Activated CD4-positive, CD25-positive, alpha-beta regulatory T cell treated with anti-CD3 and anti-CD28 coated beads, Interleukin-2, amount 50 U/mL, for 16 hours (primary cell): ENCODE data around the gene HIP1.
"Not testable (repeated sequence)": the region's sequence is repeated elsewhere in the genome, so short reads cannot be mapped to it uniquely, and the experiment has no call there.

ENCODE experiments used
- DNase-seq: peaks from one replicate; pipeline ENCODE4 v3.0.0-alpha.2; 2020; ENCODE audit warnings: low read depth, low spot score

Gene HIP1

DNA sequence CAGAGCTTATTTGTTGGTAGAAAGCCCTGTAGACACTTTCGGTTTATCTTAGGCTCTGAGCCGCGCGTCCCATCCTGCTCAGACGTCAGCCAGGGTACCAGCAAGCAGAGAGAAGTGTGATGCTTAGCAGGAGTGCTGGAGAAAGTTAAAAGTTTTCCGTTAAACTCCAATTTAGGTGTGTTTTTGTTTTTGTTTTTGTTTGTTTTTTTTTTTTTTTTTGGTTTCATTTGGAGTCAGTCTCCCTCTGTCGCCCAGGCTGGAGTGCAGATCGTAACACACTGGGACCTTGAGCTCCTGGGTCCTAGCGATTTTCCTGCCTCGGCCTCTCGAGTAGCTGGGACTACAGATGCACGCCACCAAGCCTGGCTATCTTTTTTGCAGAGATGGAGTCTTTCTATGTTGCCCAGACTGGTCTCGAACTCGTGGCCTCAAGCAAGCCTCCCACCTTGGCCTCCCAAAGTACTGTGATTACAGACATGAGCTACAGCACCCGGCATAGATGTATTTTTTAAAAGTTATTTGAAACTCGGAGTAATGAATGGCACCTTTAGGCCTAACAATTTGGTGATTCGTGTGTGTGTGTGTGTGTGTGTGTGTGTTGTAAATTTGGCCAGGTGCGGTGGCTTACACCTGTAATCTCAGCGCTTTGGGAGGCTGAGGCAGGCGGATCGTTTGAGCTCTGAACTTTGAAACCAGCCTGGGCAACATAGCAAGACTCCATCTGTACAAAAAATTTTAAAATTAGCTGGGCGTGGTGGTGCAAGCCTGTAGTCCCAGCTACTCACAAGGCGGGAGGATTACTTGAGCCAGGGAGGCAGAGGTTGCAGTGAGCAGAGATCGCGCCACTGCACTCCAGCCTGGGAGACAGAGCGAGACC is 1.3 kb upstream of the HIP1 start:
- no peak for DNase-seq

DNA sequence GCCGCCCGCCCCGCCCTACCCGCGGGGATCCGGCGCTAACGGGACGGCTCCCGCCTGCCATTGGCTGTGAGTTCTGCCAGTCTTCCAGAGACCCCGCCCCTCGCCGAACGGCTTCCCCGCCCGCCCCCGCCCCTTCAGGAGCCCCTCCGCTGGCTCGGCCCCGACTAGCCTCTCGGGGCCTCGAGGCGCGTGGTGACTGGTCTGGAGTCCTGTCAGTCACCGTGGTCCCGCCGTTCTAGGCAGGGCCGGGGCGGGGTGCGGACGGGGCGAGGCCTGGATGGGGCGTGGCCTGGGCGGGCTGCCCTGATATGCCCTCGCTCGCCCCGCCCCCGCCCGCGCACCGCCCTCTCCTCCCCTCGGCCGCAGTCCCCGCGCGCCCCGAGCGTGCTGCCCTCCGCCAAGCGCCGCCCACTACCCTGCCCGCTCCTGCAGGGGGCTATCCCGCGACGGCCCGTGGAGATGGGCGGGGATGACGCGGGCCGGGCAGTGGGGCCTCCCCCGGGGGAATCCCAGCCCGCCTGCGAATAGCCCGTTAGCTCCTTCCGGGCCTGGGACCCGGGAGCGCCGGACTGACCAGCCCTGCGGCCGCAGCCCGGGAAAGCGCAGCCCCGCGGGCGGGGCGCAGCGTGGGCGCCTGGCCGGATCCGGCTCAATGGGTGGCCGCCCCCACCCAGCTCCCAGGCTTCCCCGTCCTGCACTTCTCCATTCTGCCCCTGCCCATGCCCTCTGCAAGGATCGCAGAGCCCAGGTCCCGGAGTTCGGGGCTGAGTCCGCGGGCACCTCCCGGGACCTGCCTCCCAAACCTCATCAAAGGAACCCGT is 444 bp upstream of the HIP1 start:
- DNase-seq: peak; percentile 98

DNA sequence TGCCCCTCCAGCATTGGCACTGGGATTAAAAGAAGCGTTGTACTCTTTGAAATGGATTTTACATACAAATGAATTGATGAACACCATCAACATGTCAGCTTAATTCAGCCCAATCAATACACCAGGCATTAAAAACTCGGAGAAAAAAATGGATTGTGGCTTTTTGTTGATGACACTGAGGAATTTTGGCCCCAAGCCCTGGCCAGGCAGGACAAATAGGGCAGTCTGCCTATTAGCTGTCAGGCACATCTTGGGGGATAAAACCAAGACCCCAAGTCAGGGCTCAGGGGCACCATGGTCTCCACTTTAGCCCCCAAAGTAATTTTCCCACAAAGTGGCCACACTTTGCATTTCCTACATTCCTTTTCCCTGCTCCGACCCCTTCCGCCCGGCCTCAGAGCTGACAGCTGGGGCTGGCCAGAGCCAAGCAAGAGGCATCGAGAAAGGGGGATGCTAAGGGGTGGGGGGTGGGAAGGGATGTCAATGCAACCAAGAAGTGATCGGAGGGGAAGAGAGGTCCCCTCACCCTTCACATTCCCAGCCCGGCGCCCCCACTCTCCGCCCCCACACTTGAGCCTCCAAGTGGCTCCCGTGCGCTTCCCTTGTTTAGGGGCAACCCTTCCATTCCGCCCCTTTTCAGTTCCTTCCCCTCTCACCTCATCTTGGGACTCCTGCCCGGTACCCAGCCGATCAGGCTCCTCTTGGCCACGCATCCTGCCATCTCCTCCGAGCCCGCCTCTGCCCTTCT is 711 bp downstream of the HIP1 start:
- DNase-seq: no peak

DNA sequence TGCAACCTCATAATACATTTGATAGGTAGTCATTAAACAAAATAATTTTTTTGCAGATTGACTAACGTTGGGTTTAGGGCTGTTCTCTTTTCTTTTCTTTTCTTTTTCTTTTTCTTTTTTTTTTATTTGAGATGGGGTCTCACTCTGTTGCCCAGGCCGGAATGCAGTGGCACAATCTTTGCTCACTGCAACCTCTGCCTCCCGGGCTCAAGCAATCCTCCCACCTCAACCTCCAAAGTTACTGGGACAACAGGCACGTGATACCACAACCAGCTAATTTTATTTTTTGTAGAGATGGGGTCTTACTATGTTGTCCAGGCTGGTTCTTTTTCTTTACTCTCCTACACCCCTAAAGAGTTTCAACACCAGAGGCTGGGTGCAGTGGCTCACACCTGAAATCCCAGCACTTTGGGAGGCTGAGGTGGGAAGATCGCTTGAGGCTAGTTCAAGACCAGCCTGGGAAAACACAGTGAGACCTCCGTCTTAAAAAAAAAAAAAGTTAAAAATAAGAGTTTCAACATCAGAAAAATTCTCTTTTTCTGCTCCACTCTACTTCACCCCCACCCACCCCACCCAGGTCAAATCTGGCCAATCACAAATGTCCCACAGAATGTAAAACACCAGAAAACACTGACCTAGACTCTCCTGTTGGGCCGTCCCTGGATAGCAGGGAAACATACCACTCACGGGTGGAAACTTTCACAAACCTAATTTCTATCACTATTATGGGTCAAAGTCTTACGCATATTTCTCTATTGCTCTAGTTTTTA is 3.0 kb downstream of the HIP1 start:
- DNase-seq: no peak

DNA sequence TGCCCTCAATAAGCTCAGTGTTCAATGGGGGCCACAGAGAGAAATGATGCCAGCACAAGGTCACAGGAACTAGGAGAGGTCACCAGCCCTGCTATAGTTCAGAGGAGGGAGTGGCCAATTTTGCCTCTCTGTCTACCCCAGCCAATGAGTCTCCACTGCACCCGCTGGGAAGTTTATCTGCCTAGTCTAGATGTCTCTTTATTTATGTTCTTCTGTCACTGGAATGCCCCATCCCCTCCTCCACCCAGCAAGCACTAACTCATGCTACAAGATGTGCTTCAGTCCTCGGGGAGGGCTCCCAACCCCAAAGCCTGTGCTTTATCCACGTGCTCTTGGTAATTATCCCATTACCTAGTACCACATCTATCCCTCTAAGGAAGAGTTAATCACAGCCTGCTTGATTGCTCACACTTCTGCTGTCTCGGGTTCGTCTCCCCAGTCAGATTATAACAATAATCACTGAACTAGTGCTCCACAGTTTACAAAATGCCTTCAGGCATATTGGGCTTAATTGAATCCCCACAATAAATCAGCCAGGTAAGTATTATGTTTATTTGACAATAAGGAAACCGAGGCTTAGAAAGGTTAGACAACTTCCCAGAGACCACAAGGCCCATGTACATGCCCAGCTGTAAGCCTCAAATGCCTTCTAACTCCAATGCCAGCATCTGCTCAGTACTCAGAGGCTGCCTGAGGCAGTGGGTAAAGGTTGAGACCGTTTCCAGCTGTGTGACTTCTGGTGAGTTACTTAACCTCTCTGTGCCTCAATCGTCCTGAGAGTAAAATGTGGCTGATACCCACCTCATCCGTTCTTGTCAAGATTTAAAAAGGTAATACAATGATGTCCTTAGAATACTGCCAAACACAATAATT is 3.9 kb downstream of the HIP1 start:
- no peak for DNase-seq

DNA sequence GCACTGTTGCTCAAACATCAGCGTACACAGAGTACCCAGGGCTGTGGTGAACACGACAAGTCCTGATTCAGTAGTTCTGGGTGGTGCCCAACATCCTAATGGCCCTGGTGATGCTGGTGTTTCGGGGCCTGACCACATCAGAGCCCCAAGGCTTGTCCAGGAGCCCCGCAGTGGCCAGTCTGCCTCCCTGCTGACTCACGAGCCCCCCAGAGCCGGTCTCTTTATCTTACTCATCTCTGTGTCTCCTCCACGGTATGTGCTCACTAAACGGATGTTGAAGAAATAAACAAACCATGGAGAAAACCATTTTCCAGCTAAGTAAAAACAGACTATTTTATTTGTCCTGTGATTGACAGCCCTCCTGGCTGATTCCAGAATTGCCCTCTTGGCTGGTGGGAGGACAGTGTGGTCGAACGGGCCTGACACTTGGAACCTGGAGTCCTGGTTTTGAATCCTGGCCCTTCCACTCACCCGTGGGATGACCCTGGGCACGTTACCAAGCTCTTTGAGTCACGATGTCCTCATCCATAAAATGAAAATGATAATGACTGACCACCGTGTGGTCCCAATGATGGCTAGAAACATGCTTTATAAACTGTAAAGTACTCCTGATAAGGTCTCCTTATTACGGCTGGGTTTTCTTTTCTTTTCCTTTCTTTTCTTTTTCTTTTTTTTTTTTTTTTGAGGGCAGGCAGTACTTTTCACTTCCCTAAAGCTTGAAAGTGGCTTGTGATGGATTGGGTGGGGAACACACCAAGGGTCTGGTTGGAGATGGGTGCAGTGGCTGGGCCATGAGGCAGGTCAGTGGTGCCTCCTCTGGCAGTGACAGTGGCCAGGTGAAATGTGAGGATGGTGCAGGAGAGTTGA is 5.7 kb downstream of the HIP1 start:
- DNase-seq: no peak

DNA sequence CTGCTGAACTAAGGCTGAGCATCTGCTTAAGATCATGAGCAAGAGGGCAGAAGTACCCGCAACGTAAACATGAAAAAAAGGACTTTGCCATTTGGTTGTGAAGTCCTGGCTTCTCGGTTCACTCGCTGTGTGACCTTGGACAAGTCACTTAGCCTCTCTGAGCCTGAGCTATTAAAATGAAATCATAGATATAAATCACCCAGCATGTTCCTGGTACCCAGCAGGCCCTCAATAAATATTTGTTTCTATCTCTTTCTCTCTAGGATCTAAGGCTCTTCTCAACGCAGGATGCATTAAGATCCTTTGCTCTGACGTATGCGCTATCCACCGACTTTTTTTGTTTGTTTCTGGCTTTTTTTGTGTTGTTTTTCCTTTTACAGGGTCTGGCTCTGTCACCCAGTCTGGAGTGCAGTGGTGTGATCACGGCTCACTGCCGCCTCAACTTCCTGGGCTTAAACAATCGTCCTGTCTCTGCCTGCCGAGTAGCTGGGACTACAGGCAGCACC is 6.7 kb downstream of the HIP1 start:
- DNase-seq: no peak

DNA sequence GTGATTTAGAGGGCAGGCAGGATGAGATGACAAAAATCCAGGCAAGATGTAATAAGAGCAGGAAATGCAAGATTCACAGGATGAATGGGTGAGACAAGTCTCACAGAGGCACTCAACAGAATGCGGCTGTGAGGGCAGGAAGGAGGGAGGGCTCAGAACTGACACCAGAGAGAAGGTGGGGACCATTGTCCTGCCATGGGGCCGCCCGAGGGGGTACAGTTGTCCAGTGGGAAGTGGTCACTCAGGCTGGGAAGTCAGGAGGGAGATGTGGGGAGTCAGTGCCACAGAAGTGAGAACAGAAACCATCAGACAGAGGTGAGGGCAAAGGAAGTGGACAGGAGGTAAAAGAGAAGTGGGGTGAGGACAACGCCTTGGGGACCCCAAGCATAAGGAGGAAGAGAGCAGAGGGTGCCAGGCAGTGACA is 8.9 kb downstream of the HIP1 start:
- DNase-seq: no peak

DNA sequence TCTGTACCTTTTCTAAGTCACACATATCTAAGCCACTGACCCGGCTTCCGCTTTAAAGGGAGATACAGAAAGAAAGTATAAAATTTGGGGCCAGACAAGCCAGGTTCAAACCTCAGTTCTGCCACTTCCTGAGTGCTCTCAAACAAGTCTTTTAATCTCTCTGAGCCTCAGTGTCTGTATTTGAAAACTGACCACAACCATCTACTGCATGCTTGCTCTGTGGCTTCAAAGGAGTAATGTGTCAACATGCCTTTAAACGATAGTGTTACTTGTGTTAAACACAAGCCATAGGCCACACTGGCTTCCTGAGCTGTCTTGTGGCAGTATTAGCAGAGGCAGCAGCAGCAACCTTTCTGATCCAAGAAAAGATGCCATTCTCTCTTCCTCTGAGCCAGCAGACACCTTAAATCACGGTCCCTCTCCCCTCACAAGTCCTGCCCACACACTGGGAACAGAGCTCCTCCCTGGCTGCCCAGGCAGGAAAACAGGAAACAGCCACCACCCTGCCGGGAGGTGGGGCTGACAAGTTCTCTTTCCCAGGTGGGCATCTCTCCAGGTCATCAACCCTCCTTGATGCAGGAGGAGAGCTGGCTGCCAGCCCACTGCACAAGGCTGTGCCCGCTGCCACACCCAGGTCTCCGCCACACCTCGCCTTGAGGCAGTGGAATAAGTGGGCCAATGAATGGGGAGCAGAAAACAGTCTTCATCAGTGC is 10.7 kb downstream of the HIP1 start:
- DNase-seq: no peak

DNA sequence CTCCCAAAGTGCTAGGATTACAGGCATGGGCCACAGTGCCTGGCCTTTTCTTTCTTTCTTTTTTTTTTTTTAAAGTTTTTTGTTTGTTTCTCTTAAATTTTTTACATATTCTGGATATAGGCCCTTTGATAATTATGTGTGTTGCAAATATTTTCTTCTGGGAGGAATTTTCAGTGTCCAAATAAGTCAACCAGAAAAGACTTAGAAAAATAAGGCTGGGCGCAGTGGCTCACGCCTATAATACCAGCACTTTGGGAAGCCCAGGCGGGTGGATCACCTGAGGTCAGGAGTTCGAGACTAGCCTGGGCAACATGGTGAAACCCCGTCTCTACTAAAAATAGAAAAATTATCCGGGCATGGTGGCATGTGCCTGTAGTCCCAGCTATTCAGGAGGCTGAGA is 11.4 kb downstream of the HIP1 start:
- not testable (repeated sequence) for DNase-seq

DNA sequence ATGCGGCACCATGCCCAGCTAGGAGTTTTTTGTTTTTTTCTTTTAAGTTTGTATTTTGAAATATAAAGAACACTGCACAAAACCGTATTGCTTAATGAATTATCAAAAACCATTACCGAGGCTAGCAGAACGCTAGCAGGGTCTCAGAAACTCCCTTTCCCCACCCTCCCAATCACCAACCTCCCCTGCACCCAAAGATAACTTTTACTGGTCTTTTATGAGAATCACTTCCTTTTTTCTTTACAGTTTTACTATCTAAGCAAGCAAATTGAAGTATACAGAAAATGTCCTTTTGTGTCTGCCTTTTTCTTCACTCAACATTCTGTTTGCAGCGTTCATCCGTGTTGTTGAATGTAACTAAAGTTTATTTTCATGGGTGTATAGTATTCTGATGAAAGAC is 13.4 kb downstream of the HIP1 start:
- DNase-seq: no peak

DNA sequence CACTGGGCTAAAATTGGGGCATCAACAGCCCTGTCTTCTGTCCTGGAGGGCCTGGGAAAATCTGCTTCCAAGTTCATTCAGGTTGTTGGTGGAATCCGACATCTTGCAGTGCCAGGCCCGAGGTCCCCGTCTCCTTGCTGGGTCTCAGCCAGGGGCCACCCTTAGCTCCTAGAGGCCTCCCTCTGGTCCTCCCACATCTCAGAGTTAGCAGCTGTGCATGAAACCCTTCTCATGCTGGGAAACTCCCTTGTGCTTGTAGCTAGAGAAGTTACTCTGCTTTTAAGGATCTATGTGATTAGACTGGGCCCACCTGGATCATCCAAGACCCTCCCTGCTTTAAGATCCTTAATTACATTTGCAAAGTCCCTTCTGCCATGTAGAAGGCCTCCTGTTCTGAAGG is 15.3 kb downstream of the HIP1 start:
- no peak for DNase-seq

DNA sequence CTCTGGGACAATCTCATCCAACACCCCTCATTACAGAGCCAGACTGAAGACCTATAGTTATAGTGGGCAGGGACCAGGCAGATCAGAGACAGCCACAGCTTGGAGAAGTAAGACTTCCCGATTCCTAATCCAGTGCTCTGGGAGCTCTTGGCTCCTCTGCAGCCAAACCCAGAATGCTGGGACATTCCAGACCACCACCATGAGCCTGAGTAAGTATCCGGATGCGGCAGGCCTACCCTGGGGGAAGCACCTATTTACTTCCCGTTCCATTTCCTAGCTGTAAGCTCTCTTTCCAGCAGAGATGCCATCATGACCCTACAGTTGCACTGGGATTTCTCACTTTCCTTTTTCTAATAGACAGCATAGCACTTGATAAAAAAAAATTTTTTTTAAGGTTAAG is 16.4 kb downstream of the HIP1 start:
- no peak for DNase-seq

DNA sequence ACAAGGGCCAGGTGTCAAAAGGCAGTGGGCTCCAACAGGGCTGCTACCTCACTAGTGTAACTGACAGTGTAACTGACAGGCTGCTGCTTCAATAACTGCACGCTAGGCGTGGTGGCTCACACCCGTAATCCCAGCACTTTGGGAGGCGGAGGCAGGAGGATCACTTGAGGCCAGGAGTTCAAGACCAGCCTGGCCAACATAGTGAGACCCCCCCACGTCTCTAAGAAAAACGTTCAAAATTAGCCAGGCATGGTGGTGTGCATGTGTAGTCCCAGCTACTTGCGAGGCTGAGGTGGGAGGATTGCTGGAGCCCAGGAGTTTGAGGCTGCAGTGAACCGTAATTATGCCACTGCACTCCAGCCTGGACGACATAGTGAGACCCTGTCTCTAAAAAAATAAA is 16.8 kb downstream of the HIP1 start:
- DNase-seq: not testable (repeated sequence)

DNA sequence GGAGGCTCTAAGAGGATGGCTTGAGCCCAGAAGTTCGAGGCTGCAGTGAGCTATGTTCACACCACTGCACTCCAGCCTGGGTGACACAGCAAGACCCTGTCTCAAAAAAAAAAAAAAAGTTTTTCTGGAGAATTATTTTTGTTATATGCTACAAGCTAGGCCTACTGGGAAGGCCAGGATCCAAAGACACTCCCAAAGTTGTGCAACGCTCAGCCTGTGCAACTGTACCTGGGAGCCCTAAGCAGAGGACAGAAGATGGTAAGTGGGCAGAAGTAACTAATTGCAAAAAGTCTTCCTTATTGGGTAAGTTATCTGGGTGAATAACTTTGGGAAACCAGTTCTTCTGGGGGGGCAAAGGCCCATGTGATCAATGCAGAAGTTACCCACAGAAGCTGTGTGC is 17.3 kb downstream of the HIP1 start:
- no peak for DNase-seq

DNA sequence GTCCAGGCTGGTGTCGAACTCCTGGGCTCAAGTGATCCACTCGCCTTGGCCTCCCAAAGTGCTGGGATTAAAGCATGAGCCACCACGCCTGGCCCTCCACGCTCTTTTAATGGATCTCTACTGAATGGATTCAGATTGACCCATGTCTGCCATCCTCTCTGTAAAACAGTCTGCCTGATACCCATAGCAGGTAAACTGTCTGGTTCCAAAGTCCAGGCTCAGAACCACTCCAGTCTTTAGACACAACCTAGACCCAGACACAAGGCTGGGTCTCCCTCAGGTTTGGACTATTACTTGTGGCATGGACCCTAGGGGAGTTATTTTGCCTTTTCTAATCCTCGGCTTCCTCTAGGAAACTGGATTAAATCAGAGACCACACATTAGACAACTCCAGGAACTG is 19.1 kb downstream of the HIP1 start:
- DNase-seq: no peak

DNA sequence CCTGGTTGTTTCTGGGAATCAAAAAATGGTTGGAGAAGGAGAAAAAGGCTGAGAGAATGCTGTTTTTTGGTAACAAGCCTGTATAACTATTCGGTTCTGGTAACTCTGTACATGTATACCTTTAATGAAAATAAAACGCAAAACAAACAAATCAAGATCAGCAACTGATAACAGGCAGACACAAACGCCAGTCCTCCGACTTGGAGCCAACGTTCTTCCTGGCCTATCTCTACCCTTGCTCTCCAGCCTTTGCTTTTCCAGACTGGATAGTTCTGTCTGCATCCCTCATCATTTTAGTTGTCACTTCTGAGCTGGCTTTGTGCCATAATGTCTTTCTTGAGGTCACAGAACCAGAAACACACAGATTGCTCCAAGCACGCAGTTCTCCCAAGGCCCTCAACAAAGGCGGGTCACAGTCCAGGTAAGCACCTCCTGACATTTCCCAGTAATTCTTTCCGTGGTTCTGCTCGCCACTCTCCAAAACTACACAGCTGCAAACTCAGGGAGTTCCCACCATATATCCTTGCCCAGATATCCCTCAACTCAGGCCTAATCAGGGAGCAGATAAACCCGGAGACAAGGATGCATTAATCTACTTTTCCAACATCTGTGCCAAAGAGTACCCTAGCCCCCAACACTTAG is 20.2 kb downstream of the HIP1 start:
- no peak for DNase-seq

DNA sequence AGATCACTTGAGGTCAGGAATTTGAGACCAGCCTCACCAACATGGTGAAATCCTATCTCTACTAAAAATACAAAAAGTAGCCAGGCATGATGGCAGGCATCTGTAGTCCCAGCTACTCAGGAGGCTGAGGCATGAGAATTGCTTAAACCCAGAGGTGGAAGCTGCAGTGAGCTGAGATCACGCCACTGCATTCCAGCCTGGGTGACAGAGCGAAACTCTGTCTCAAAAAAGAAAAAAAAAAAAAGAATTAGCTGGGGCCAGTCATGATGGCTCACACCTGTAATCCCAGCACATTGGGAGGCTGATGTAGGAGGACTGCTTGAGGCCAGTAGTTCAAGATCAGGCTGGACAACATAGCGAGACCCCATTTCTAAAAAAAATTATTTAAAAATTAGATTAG is 21.0 kb downstream of the HIP1 start:
- not testable (repeated sequence) for DNase-seq
